Measurements from ENCODE around the gene PLXNA2. TPM values are rescaled to one million over a fixed set of nuclear protein-coding genes. Genes with fewer than 3 reads are reported as not detected.

Gene PLXNA2
- total and polyA plus RNA-seq, 2 of the 8 experiments (the other 6 are each of a cell fraction or from before 2014, with no cell fraction given) = 0.33 to 1.5 TPM

DNA sequence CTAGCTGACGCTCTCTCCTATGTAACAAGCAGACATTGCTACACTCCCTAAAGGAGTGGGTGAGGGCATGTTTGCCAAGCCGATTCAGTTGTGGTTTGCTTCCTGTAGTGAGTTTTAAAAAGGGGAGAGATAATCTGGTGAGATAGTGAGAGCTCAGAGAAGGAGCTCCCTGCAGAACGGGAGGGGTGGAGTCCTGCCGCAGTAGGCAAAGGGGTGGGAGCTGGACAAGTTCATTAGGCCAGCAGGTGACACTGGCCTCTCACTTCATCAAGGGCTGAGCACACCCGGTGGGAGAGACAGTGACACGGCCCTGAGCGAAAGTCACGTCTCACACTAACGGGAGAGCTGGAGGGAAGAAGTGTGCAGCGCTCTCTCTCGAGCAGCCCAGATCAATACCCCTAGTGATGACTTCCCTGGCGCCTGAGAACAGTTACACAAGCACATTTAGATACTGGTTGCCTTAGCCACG, 189.2 kb downstream of the PLXNA2 start:
- POLR2A ChIA-PET (ENCODE audit: partially characterized antibody) = no interaction called here
- H3K27ac ChIP-seq (ENCODE audit: low read depth, low read length) = no peak overlapping the region
- peak overlapping the region; percentile 40; the same call in 1 of the 2 replicates for H2BK20ac ChIP-seq (ENCODE audit: low read length)
- CTCF ChIA-PET (ENCODE audit: partially characterized antibody) = interaction anchor here (0.7 to 3.3 kb wide), 13 partner anchors 8 to 188 kb away, joined by 3 to 16 read pairs (median 3); no protein-coding TSS in a partner anchor
- WGBS, 2 experiments (ENCODE audit: extremely low coverage in 1 of 2, insufficient coverage in 1 of 2, insufficient read length in 1 of 2, insufficient replicate concordance in 2 of 2, low coverage in 1 of 2, low lambda C conversion rate in 2 of 2, missing lambda C conversion rate in 1 of 2) = 94% methylated on average over 13 of the region's 13 CpGs; no CpG with 5 or more reads in 1 of the 2 experiments
- H4K20me1 ChIP-seq (replicated peaks in 1 of 2; ENCODE audit: control insufficient read depth in 1 of 2, insufficient read depth in 2 of 2, low read length in 2 of 2) = no peaks in the 10 kb centered on the region
- H3K56ac ChIP-seq (replicated peaks; ENCODE audit: insufficient read length, low read depth, low read length) = no peak overlapping the region
- H3K79me2 ChIP-seq (ENCODE audit: control insufficient read depth in 1 of 2, insufficient read depth in 2 of 2, low read length in 2 of 2) = no peaks in the 10 kb centered on the region
- H3K27me3 ChIP-seq (replicated peaks in 1 of 4; ENCODE audit: control insufficient read depth in 3 of 4, extremely low read depth in 1 of 4, insufficient read depth in 3 of 4, low read length in 3 of 4) = no peaks in the 10 kb centered on the region
- H3K9me3 ChIP-seq (ENCODE audit: insufficient read depth in 2 of 2, low read depth in 1 of 2, low read length in 1 of 2) = no peaks in the 10 kb centered on the region
- no peak overlapping the region for H3K4ac ChIP-seq (replicated peaks; ENCODE audit: insufficient read length, low read depth, low read length)
- H3K9ac ChIP-seq (replicated peaks in 1 of 4; ENCODE audit: extremely low read depth in 1 of 4, low read depth in 3 of 4, low read length in 3 of 4) = no peak overlapping the region
- FAIRE-seq (no peak), DNase-seq (ENCODE audit: low read depth in 1 of 2, low spot score in 2 of 2) (no peak)
- H3K79me1 ChIP-seq (ENCODE audit: low read depth, low read length) = no peaks in the 10 kb centered on the region
- H2BK5ac ChIP-seq (ENCODE audit: low read depth, low read length) = no peak overlapping the region
- no peak overlapping the region for H2AFZ ChIP-seq (ENCODE audit: low read length)
- no peak overlapping the region for H4K91ac ChIP-seq (replicated peaks; ENCODE audit: insufficient read length, low read length)
- H3K23me2 ChIP-seq (ENCODE audit: low read depth, low read length) = no peaks in the 10 kb centered on the region
- no peak overlapping the region for H2BK15ac ChIP-seq (ENCODE audit: low read length)
- no peak overlapping the region for H4K5ac ChIP-seq (ENCODE audit: insufficient read length, low read depth, low read length)
- no peak overlapping the region for H3K23ac ChIP-seq (ENCODE audit: insufficient read length)
- no peak overlapping the region for H2AK5ac ChIP-seq (ENCODE audit: low read depth, low read length)
- no peak overlapping the region for H3K18ac ChIP-seq (ENCODE audit: extremely low read depth, low read length)
- H3K4me1 ChIP-seq (replicated peaks in 1 of 4; ENCODE audit: control insufficient read depth in 3 of 4, insufficient read depth in 4 of 4, low read length in 3 of 4) = peaks cover 0 to 6% (median 5%) of the 10 kb centered on the region in 4 experiments; a peak in 6 of 7 replicates
- H3K4me2 ChIP-seq (ENCODE audit: insufficient read depth in 1 of 2, low read depth in 2 of 2, low read length in 2 of 2) = no peak overlapping the region
- H3K36me3 ChIP-seq (ENCODE audit: control insufficient read depth in 2 of 4, insufficient read depth in 4 of 4, low read length in 3 of 4) = no peaks in the 10 kb centered on the region
- H2BK12ac ChIP-seq (ENCODE audit: low read depth, low read length) = no peak overlapping the region
- no peak overlapping the region for H3K4me3 ChIP-seq (ENCODE audit: extremely low read depth in 1 of 4, insufficient read depth in 2 of 4, low read depth in 3 of 4, low read length in 4 of 4)
- no peak overlapping the region for H2BK120ac ChIP-seq (replicated peaks; ENCODE audit: low read depth, low read length)
- H3K14ac ChIP-seq (ENCODE audit: insufficient read length) = no peak overlapping the region
- no peak overlapping the region for H4K8ac ChIP-seq (ENCODE audit: extremely low read depth, insufficient read depth, low read length)
- TF ChIP-seq TBP (IDR thresholded peaks at IDR 0.05; ENCODE audit: low read depth, low read length) (no peak), SIRT6 (IDR thresholded peaks at IDR 0.05; ENCODE audit: low read length) (no peak), SP4 (IDR thresholded peaks at IDR 0.05; ENCODE audit: low read length) (no peak)
- TF ChIP-seq, protein P1, sequence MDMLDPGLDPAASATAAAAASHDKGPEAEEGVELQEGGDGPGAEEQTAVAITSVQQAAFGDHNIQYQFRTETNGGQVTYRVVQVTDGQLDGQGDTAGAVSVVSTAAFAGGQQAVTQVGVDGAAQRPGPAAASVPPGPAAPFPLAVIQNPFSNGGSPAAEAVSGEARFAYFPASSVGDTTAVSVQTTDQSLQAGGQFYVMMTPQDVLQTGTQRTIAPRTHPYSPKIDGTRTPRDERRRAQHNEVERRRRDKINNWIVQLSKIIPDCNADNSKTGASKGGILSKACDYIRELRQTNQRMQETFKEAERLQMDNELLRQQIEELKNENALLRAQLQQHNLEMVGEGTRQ (IDR thresholded peaks at IDR 0.05; ENCODE audit: low read length) = no peak
